ENCODE measurements around the gene DSCAM. TPM values are rescaled to one million over a fixed set of nuclear protein-coding genes. Genes with fewer than 3 reads are reported as not detected.

DSCAM gene
- total RNA-seq, 1 donor from 2014 or later: 0.06 TPM

DNA sequence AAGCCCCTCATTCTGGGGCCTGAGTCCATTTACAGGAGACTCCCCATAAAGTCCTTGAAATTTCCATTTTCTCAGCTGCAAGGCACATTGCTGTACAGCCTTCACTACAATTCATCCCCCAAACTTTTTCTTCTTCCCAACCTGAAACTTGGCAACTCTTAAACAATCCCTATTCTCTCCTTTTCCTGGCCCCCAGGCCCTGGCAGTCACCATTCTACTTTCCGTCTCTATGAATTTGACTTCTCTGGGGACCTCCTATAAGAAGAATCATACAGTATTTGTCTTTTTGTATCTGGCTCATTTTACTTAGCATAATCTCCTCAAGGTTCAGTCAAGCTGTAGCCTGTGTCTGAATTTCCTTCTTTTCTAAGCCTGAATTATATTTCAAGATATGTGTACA is 646.8 kb downstream of the DSCAM start:
- TF ChIP-seq, protein P1, sequence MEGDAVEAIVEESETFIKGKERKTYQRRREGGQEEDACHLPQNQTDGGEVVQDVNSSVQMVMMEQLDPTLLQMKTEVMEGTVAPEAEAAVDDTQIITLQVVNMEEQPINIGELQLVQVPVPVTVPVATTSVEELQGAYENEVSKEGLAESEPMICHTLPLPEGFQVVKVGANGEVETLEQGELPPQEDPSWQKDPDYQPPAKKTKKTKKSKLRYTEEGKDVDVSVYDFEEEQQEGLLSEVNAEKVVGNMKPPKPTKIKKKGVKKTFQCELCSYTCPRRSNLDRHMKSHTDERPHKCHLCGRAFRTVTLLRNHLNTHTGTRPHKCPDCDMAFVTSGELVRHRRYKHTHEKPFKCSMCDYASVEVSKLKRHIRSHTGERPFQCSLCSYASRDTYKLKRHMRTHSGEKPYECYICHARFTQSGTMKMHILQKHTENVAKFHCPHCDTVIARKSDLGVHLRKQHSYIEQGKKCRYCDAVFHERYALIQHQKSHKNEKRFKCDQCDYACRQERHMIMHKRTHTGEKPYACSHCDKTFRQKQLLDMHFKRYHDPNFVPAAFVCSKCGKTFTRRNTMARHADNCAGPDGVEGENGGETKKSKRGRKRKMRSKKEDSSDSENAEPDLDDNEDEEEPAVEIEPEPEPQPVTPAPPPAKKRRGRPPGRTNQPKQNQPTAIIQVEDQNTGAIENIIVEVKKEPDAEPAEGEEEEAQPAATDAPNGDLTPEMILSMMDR (conservative IDR thresholded peaks at IDR 0.05; ENCODE audit: low read depth, low read length): no peak
- DNase-seq (ENCODE audit: low read depth): no peak
- no peak overlapping the region for H3K4me3 ChIP-seq (ENCODE audit: low read depth, low read length)

DNA sequence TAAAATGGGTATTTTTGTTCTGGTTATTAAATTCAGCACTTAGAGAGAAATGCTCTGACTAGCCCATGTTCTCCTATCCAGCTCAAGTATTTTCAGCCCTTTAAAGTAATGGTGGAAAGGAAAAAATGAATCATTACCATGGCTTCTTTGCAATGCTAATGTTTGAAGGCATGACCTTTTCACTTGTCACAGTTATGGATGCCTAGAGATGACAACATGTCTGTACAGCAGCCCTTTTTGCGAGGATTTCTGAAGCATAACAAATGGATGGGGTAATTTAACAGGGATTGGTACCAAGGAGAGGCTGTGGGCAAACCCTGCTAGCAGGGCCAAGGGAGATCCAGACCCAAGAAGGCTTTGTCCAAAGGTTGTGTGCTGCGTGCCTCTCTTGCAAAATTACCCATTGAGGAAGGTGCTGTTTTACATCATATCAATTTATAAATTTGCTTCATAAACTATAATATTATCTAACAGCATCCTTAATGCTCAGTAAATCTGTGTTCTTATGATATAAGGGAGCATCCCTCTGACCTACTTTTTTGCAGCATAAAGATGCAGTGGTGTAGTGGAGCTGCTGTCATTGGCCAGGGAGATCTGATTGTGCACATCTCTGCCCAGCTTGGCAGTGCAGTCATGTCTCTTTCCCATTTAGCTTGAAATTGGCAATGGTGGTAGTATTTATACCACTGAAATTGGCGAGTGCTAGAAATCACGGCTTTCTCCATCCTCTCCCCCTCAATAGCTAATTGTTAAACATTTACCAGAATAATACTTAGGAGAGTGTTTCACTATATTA is 652.6 kb downstream of the DSCAM start:
- TF ChIP-seq, protein P1 (conservative IDR thresholded peaks at IDR 0.05; ENCODE audit: low read depth, low read length): no peak
- DNase-seq (ENCODE audit: low read depth): no peak
- H3K4me3 ChIP-seq (ENCODE audit: low read depth, low read length): no peak overlapping the region

DNA sequence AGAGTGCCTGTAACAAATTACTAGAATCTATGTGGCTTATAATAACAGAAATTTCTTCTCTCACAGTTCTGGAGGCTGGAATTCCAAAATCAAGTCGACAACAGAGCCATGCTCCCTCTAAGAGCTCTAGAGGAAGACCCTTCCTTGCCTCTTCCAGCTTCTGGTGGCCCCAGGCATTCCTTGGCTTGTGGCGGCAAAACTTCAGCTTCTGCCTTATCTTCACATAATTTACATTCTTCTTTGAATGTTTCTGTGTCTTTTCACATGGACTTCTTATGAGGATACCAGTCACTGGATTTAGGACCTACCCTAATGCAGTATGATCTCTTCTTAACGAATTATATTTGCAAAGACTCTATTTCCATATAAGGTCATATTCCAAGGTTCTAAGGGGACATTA is 655.3 kb downstream of the DSCAM start:
- TF ChIP-seq, protein P1 (conservative IDR thresholded peaks at IDR 0.05; ENCODE audit: low read depth, low read length): no peak
- H3K4me3 ChIP-seq (ENCODE audit: low read depth, low read length): no peak overlapping the region
- no peak for DNase-seq (ENCODE audit: low read depth)

- TF ChIP-seq, protein P1 (conservative IDR thresholded peaks at IDR 0.05; ENCODE audit: low read depth, low read length): no peak
- no peak for DNase-seq (ENCODE audit: low read depth)
- H3K4me3 ChIP-seq (ENCODE audit: low read depth, low read length): no peak overlapping the region
These were observed 655.8 kb downstream of the DSCAM start for GRCh38 chr21:40191196-40191595.

DNA sequence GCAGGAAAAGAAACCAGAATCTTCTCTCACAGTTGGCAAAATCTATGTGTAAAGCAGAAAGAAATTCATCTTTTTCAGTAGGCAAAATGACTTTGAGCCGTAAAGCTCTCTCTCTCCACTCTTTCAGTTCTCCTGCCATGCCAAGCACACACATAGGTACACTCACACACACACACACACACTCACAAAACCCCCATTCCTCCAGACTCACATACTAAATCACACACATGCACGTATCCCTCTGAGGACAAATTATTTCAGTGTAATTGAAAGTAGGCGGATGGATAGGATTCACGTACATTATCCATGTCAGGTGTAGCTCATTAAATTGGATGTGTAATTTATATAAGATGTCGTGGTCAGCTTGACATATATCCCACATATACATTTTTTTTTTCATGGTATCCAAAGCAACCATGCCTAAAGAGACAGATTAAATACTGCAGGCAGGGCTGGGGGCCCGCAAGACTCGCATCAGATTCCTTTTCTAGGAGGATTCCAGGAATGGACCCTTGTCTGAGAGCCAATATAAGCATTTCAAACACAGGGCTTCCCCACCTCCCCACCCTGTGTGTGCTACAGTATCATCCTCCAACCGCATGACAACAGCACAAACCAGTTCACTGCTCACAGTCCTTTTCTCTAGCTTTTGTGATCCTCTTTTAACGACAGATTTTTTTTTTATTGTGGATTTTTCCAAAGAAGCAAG is 658.9 kb downstream of the DSCAM start:
- TF ChIP-seq, protein P1 (conservative IDR thresholded peaks at IDR 0.05; ENCODE audit: low read depth, low read length): no peak
- no peak for DNase-seq (ENCODE audit: low read depth)
- no peak overlapping the region for H3K4me3 ChIP-seq (ENCODE audit: low read depth, low read length)

DNA sequence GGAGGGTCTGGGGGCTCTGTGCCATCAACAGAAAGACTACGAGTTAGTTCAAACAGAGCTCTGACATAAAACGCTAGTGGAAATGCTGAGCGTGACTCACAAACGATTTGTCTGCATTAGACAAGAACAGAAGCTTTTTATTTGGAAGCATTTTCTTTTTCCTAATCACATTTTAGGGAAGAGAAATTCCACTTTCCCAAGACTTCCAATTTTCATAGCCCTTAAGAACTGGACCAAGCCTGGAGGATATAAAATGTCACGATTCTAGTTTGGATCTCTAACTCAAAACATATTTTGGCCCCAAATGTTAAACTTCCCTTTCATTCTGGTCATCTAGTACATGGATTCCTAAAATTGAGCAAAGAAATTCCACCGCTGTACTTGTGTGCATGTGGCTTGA is 659.7 kb downstream of the DSCAM start:
- no peak overlapping the region for H3K4me3 ChIP-seq (ENCODE audit: low read depth, low read length)
- DNase-seq (ENCODE audit: low read depth): no peak
- TF ChIP-seq, protein P1 (conservative IDR thresholded peaks at IDR 0.05; ENCODE audit: low read depth, low read length): no peak

All from epithelial cell of proximal tubule (primary cell).